ENCODE measurements around the gene ZBTB34. TPM values are rescaled to one million over a fixed set of nuclear protein-coding genes. Genes with fewer than 3 reads are reported as not detected.

The ZBTB34 gene
- total RNA-seq, 2 experiments from 2014 or later = 2.5 to 2.9 TPM

DNA sequence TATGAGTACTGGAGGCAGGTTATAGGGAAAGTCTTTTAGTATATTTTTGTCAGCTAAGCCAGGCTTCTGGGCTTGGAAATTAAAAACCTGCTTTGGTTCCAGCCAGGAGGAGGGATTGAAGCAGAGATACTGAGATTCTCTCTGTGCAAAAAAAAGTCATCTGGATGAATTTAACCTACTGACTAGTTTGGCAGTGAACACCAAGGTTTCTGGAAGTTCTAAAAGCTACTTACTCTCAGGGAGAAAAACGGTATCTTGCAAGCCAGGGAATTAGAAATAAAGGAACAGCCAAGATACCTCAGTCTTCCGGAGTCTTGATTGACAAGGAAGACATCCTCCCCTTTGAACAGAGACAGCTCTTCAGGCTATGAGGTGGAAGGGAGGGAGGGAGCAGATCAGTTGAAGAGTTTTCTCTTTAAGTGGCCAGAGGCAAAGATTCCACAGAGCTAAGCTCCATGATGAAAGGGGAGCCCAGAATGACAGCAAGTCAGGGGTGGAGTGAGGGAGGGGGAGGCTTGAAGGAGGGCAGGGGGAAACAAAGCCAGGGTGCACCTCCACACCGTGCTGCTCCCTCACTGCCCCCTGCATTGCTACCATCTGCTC is 8.3 kb upstream of the ZBTB34 start:
- Histone ChIP-seq H3K27me3 (ENCODE audit: control insufficient read depth in 1 of 2, insufficient read depth in 2 of 2, low read length in 2 of 2) (peaks cover 4 to 20% of the 10 kb centered on the region in 2 experiments), H3K9me3 (ENCODE audit: control insufficient read depth in 1 of 2, insufficient read depth in 1 of 2, low read length in 2 of 2) (no peaks in the 10 kb centered on the region), H3K4me3 (ENCODE audit: low read length) (no peak overlapping the region), H3K36me3 (ENCODE audit: insufficient read depth, low read length) (no peaks in the 10 kb centered on the region), H3K27ac (ENCODE audit: low read depth in 1 of 2, low read length in 2 of 2) (no peak overlapping the region), H3K4me1 (ENCODE audit: insufficient read depth, low read length) (no peaks in the 10 kb centered on the region)
- intact Hi-C loops (cut with DNase I, micrococcal nuclease) = loop anchor here in 1 of 2 experiments (10.0 kb wide), 1 partner anchor 1107 kb away; the partner anchor contains the start of gene PBX3
- ATAC-seq (ENCODE audit: poor library complexity) = no peak
- DNase-seq = no peak
- POLR2A ChIA-PET = no interaction called here
- Mint-ChIP-seq H3K4me1 (ENCODE audit: low read depth) (no peaks in the 10 kb centered on the region), H3K4me3 (no peak overlapping the region), H3K36me3 (ENCODE audit: low read depth) (no peaks in the 10 kb centered on the region), H3K27ac (no peak overlapping the region), H3K9me3 (no peaks in the 10 kb centered on the region), H3K27me3 (peaks cover 54% of the 10 kb centered on the region)
- CTCF ChIA-PET = no interaction called here
- TF ChIP-seq, protein P1, sequence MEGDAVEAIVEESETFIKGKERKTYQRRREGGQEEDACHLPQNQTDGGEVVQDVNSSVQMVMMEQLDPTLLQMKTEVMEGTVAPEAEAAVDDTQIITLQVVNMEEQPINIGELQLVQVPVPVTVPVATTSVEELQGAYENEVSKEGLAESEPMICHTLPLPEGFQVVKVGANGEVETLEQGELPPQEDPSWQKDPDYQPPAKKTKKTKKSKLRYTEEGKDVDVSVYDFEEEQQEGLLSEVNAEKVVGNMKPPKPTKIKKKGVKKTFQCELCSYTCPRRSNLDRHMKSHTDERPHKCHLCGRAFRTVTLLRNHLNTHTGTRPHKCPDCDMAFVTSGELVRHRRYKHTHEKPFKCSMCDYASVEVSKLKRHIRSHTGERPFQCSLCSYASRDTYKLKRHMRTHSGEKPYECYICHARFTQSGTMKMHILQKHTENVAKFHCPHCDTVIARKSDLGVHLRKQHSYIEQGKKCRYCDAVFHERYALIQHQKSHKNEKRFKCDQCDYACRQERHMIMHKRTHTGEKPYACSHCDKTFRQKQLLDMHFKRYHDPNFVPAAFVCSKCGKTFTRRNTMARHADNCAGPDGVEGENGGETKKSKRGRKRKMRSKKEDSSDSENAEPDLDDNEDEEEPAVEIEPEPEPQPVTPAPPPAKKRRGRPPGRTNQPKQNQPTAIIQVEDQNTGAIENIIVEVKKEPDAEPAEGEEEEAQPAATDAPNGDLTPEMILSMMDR (IDR thresholded peaks at IDR 0.05) = no peak

GRCh38 chr9:126853667-126854066 is 6.8 kb upstream of the ZBTB34 start:
- Histone ChIP-seq H3K4me3 (ENCODE audit: low read length) (no peak overlapping the region), H3K27ac (ENCODE audit: low read depth in 1 of 2, low read length in 2 of 2) (no peak overlapping the region), H3K27me3 (ENCODE audit: control insufficient read depth in 1 of 2, insufficient read depth in 2 of 2, low read length in 2 of 2) (peaks cover 4 to 20% of the 10 kb centered on the region in 2 experiments), H3K9me3 (ENCODE audit: control insufficient read depth in 1 of 2, insufficient read depth in 1 of 2, low read length in 2 of 2) (no peaks in the 10 kb centered on the region), H3K36me3 (ENCODE audit: insufficient read depth, low read length) (no peaks in the 10 kb centered on the region), H3K4me1 (ENCODE audit: insufficient read depth, low read length) (no peaks in the 10 kb centered on the region)
- DNase-seq (no peak), ATAC-seq (ENCODE audit: poor library complexity) (no peak)
- Mint-ChIP-seq H3K27ac (no peak overlapping the region), H3K27me3 (peaks cover 50% of the 10 kb centered on the region), H3K36me3 (ENCODE audit: low read depth) (no peaks in the 10 kb centered on the region), H3K9me3 (no peaks in the 10 kb centered on the region), H3K4me1 (ENCODE audit: low read depth) (no peaks in the 10 kb centered on the region), H3K4me3 (no peak overlapping the region)
- CTCF ChIA-PET = no interaction called here
- POLR2A ChIA-PET = no interaction called here
- TF ChIP-seq, protein P1 (IDR thresholded peaks at IDR 0.05) = no peak
- intact Hi-C loops (cut with DNase I, micrococcal nuclease) = loop anchor here in 1 of 2 experiments (10.0 kb wide), 1 partner anchor 1109 kb away; the partner anchor contains the start of gene PBX3

DNA sequence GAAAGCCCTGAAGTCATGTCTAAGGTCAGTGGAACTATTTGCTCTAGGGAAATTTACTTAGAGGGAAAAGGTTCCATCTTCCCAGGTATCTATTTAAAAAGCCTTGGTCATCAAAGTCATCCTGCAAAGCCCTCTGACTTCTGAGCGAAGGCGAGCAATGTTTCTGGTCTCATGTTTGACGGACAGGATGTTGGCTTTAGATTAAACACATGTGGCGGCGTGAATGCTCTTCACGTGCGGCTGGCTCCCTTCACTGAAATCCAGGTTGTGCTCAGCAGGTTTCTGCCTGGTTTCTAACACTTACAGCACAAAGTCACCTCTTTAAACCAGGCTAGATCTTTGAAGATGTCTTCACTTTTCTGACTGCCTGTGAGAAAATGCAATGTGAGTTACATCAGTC is 5.7 kb upstream of the ZBTB34 start:
- Histone ChIP-seq H3K4me3 (ENCODE audit: low read length) (no peak overlapping the region), H3K27me3 (ENCODE audit: control insufficient read depth in 1 of 2, insufficient read depth in 2 of 2, low read length in 2 of 2) (peaks cover 4 to 20% of the 10 kb centered on the region in 2 experiments), H3K36me3 (ENCODE audit: insufficient read depth, low read length) (no peaks in the 10 kb centered on the region), H3K9me3 (ENCODE audit: control insufficient read depth in 1 of 2, insufficient read depth in 1 of 2, low read length in 2 of 2) (no peaks in the 10 kb centered on the region), H3K4me1 (ENCODE audit: insufficient read depth, low read length) (peaks cover 5% of the 10 kb centered on the region), H3K27ac (ENCODE audit: low read depth in 1 of 2, low read length in 2 of 2) (no peak overlapping the region)
- Mint-ChIP-seq H3K27ac (no peak overlapping the region), H3K4me3 (no peak overlapping the region), H3K27me3 (peaks cover 49% of the 10 kb centered on the region), H3K4me1 (ENCODE audit: low read depth) (no peaks in the 10 kb centered on the region), H3K36me3 (ENCODE audit: low read depth) (no peaks in the 10 kb centered on the region), H3K9me3 (no peaks in the 10 kb centered on the region)
- CTCF ChIA-PET = interaction anchor here (0.7 kb wide), 1 partner anchor 49 kb away, joined by 3 read pairs; no protein-coding TSS in a partner anchor
- ATAC-seq (ENCODE audit: poor library complexity) = no peak
- intact Hi-C loops (cut with DNase I, micrococcal nuclease) = loop anchor here in 1 of 2 experiments (10.0 kb wide), 1 partner anchor 1110 kb away; the partner anchor contains the start of gene PBX3
- DNase-seq = no peak
- POLR2A ChIA-PET = no interaction called here
- TF ChIP-seq, protein P1 (IDR thresholded peaks at IDR 0.05) = no peak

Measured in CD4-positive, alpha-beta T cell (primary cell).